Endothelial cell of umbilical vein (primary cell): Measurements from ENCODE around the gene EIF2B5. TPM values are rescaled to one million over a fixed set of nuclear protein-coding genes. Genes with fewer than 3 reads are reported as not detected.

Experiments
- BruUV-seq: library from RNA; stranded (reverse); fragments of 400-500 nt; replicated peaks from 2 replicates; lab custom pipeline; 2021; lab: Mats Ljungman, UMichigan
- CTCF ChIA-PET: fragments of 300-600, 350-600 bp; sonication (Branson Sonifier 250); formaldehyde crosslinking; loops from one replicate; lab custom pipeline; 2021; ENCODE audit warnings: antibody characterized with exemption, inconsistent platforms; lab: Charles Lee
- POLR2A ChIA-PET: fragments of 300-600, 350-600 bp; sonication (Branson Sonifier 250); formaldehyde crosslinking; loops from one replicate; lab custom pipeline; 2021; ENCODE audit warnings: antibody characterized with exemption, inconsistent platforms; lab: Charles Lee
- DNase-seq: peaks from one replicate; pipeline ENCODE4 v3.0.0-alpha.2; 2011; ENCODE audit warnings: low read depth, low spot score
- FAIRE-seq: peaks from 2 replicates; lab custom pipeline; 2011; peaks lifted over from hg19 to GRCh38; lab: Jason Lieb, UNC
- H2AFZ ChIP-seq: 2 replicates; pipeline ENCODE4 v1.6.0; 2012; ENCODE audit warnings: low read depth, low read length, control low read depth, inconsistent platforms
- H3K27ac ChIP-seq: 2 replicates; pipeline ENCODE4 v1.5.1; 2011; ENCODE audit warnings: low read depth, mild to moderate bottlenecking, control low read depth, low read length, moderate library complexity; ENCODE audit not compliant: insufficient read depth
- H3K27me3 ChIP-seq, 2 experiments: 2 replicates each; pipeline versions ENCODE4 v1.6.0 to v1.6.1; 2011; ENCODE audit warnings: low read length in 2 of 2, mixed read lengths in 1 of 2; ENCODE audit not compliant: control insufficient read depth in 2 of 2, insufficient read depth in 2 of 2
- H3K36me3 ChIP-seq, 2 experiments: 2 replicates in 1 of 2; 3 replicates in 1 of 2; pipeline ENCODE4 v1.5.1; 2011; ENCODE audit warnings: low read length in 2 of 2, mild to moderate bottlenecking in 1 of 2, moderate library complexity in 1 of 2; ENCODE audit not compliant: control insufficient read depth in 2 of 2, insufficient read depth in 2 of 2; ENCODE audit errors: extremely low read depth in 1 of 2
- H3K4me1 ChIP-seq: 3 replicates; pipeline ENCODE4 v1.5.1; 2011; ENCODE audit warnings: mild to moderate bottlenecking, low read length; ENCODE audit not compliant: control insufficient read depth, insufficient read depth; ENCODE audit errors: extremely low read depth
- H3K4me2 ChIP-seq: 2 replicates; pipeline ENCODE4 v1.6.1; 2011; ENCODE audit warnings: low read length, control low read depth, mixed read lengths; ENCODE audit not compliant: insufficient read depth
- H3K4me3 ChIP-seq, 3 experiments: fragments of 200-600 bp in 1 of 3; sonication (generic), shearing (Covaris generic) in 1 of 3; replicated peaks in 1 of 3; 2 replicates each; pipeline ENCODE4 v1.5.1; 2011 to 2016; ENCODE audit warnings: control low read depth in 3 of 3, low read length in 3 of 3, mild to moderate bottlenecking in 2 of 3, inconsistent platforms in 1 of 3, low read depth in 1 of 3, moderate library complexity in 1 of 3; ENCODE audit not compliant: insufficient read depth in 1 of 3
- H3K79me2 ChIP-seq: 2 replicates; pipeline ENCODE4 v1.6.0; 2012; ENCODE audit warnings: low read length, inconsistent platforms; ENCODE audit not compliant: control insufficient read depth, insufficient read depth
- H3K9ac ChIP-seq: replicated peaks from 2 replicates; pipeline ENCODE3; 2011; ENCODE audit warnings: low read length, control low read depth; ENCODE audit not compliant: insufficient read depth; ENCODE audit errors: extremely low read depth
- H3K9me1 ChIP-seq: replicated peaks from 3 replicates; pipeline ENCODE4 v1.6.0; 2011; ENCODE audit warnings: mild to moderate bottlenecking, low read length; ENCODE audit not compliant: control insufficient read depth, insufficient read depth; ENCODE audit errors: extremely low read depth
- H3K9me3 ChIP-seq: replicated peaks from 2 replicates; pipeline ENCODE4 v1.5.1; 2012; ENCODE audit warnings: low read length, inconsistent platforms; ENCODE audit not compliant: control insufficient read depth, insufficient read depth
- H4K20me1 ChIP-seq: replicated peaks from 2 replicates; pipeline ENCODE3; 2011; ENCODE audit warnings: mild to moderate bottlenecking, low read length; ENCODE audit not compliant: control insufficient read depth, insufficient read depth; ENCODE audit errors: extremely low read depth
- CTCF ChIP-seq, 2 donors: IDR thresholded peaks; 1 replicate in 1 of 2; 2 replicates in 1 of 2; pipeline ENCODE4 v1.5.1; 2011; ENCODE audit warnings: low read length in 2 of 2, mild to moderate bottlenecking in 2 of 2, moderate library complexity in 2 of 2, control low read depth in 1 of 2, inconsistent platforms in 1 of 2, low read depth in 1 of 2; ENCODE audit not compliant: insufficient read depth in 1 of 2; ENCODE audit errors: extremely low read depth in 1 of 2
- EZH2 ChIP-seq: IDR thresholded peaks from 2 replicates; pipeline ENCODE4 v1.6.1; 2012; ENCODE audit warnings: borderline replicate concordance, low read depth, mild to moderate bottlenecking, moderate library complexity, low read length, inconsistent platforms; ENCODE audit not compliant: severe bottlenecking
- FOS ChIP-seq: IDR thresholded peaks from 2 replicates; pipeline ENCODE4 v1.6.1; 2011; ENCODE audit warnings: mild to moderate bottlenecking, low read length, moderate library complexity, borderline replicate concordance; ENCODE audit not compliant: insufficient read depth
- GATA2 ChIP-seq: IDR thresholded peaks from 2 replicates; pipeline ENCODE4 v1.7.0; 2011; ENCODE audit warnings: low read depth, mild to moderate bottlenecking, moderate library complexity, mixed read lengths, low read length; ENCODE audit not compliant: insufficient read length, insufficient read depth
- JUN ChIP-seq: IDR thresholded peaks from 2 replicates; pipeline ENCODE4 v1.6.1; 2011; ENCODE audit warnings: borderline replicate concordance, low read depth; ENCODE audit not compliant: insufficient read length, insufficient read depth
- MAX ChIP-seq: IDR thresholded peaks from 2 replicates; pipeline ENCODE4 v1.6.1; 2011; ENCODE audit not compliant: insufficient read depth, insufficient read length
- MYC ChIP-seq: IDR thresholded peaks from one replicate; pipeline ENCODE4 v1.6.1; 2011; ENCODE audit warnings: mild to moderate bottlenecking, low read depth, low read length
- POLR2A ChIP-seq: IDR thresholded peaks from 2 replicates; pipeline ENCODE4 v1.6.1; 2012; ENCODE audit warnings: low read depth, mild to moderate bottlenecking, control low read depth, low read length
- POLR2AphosphoS5 ChIP-seq: IDR thresholded peaks from 2 replicates; pipeline ENCODE4 v1.6.1; 2012; ENCODE audit warnings: low read depth, mild to moderate bottlenecking, control low read depth, low read length, moderate library complexity; ENCODE audit not compliant: insufficient read depth
- dilution Hi-C: fragments of 300-500 bp; cut with MboI; formaldehyde crosslinking; loops from one replicate; pipeline ENCODE4 v1.15.0; 2019; ENCODE audit warnings: low sequenced_read_pairs; ENCODE audit not compliant: extremely low pct_ligation_motif_present
- intact Hi-C: fragments of 100-400 bp; cut with micrococcal nuclease; formaldehyde crosslinking; loops from one replicate; pipeline ENCODE4 v1.10.0; 2022
- polyA plus RNA-seq, 4 experiments: library from polyadenylated mRNA; depleted of rRNA in 3 of 4; stranded (reverse) in 3 of 4; unstranded in 1 of 4; fragments of >200 nt; gene quantifications; 2 replicates each; pipeline versions ENCODE4 v1.2.1 to v1.2.3, GENCODE V29; 2011 to 2012; ENCODE audit warnings: missing spikeins in 1 of 4
- total RNA-seq: library from RNA; stranded (reverse); gene quantifications from 2 replicates; pipeline ENCODE4 v1.2.3, GENCODE V29; 2021

EIF2B5 gene
- total and polyA plus RNA-seq, 2 donors (not counting 3 experiments of a cell fraction or from before 2014, with no cell fraction given): 42.7 to 44.7 TPM

- TF ChIP-seq EZH2 (no peak), POLR2A (no peak), FOS (no peak), MAX (no peak), JUN (no peak), GATA2 (no peak), CTCF (IDR thresholded peaks at IDR 0.05; ENCODE audit: extremely low read depth in 1 of 2, insufficient read depth in 1 of 2, low read depth in 1 of 2, low read length in 2 of 2) (no peak), POLR2AphosphoS5 (no peak), MYC (no peak)
- DNase-seq (no peak), FAIRE-seq (no peak)
- no peak overlapping the region for H2AFZ ChIP-seq
- H3K9me1 ChIP-seq: no peaks in the 10 kb centered on the region
- H3K9me3 ChIP-seq: no peaks in the 10 kb centered on the region
- ChIA-PET POLR2A (no interaction called here), CTCF (no interaction called here)
- no peak overlapping the region for H3K4me3 ChIP-seq
- no peak overlapping the region for H3K9ac ChIP-seq
- H3K4me1 ChIP-seq: no peaks in the 10 kb centered on the region
- intact Hi-C loops: no loop called here
- H3K4me2 ChIP-seq: no peak overlapping the region
- H3K36me3 ChIP-seq: no peaks in the 10 kb centered on the region
- H3K27me3 ChIP-seq: peaks cover 0 to 3% of the 10 kb centered on the region in 2 experiments
- H3K27ac ChIP-seq: no peak overlapping the region
- no peaks in the 10 kb centered on the region for H4K20me1 ChIP-seq
- dilution Hi-C loops: no loop called here
- no TSS peak for BruUV-seq
- H3K79me2 ChIP-seq: no peaks in the 10 kb centered on the region
Measured at GRCh38 chr3:184097556-184097955, 37.6 kb upstream of the EIF2B5 start.
